ENCODE measurements around the gene CDC16. TPM values are rescaled to one million over a fixed set of nuclear protein-coding genes. Genes with fewer than 3 reads are reported as not detected.

CDC16 gene
- total and polyA plus RNA-seq, 2 of the 4 experiments (the other 2 are of a cell fraction) = 41.6 to 66.6 TPM

DNA sequence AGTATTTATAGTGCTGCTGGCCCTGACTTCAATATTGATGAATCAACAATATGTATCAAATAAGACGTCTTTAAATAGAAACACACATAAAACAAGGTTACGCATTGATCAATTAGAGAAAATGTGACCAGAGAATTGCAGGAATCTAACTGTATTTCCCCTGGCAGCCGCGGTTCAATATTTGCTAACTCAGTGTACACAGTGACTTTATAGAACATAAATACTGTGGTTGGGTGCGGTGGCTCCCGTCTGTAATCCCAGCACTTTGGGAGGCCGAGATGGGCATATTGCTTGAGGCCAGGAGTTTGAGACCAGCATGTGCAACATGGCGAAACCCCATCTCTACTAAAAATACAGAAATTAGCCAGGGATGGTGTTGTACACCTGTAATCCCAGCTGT, 23.9 kb downstream of the CDC16 start:
- H4K20me1 ChIP-seq (ENCODE audit: insufficient read depth, low read length) = peaks cover 2% of the 10 kb centered on the region; the same call in 1 of the 2 replicates
- H3K36me3 ChIP-seq (ENCODE audit: control insufficient read depth, insufficient read depth, low read length) = peaks cover 42% of the 10 kb centered on the region
- H3K79me1 ChIP-seq (ENCODE audit: low read depth in 1 of 2, low read length in 2 of 2) = peaks cover 37 to 46% of the 10 kb centered on the region in 2 experiments
- no peak overlapping the region for H4K8ac ChIP-seq (ENCODE audit: low read depth in 2 of 2, low read length in 2 of 2)
- H3K18ac ChIP-seq (ENCODE audit: low read depth, low read length) = no peak overlapping the region
- TF ChIP-seq, protein P1, sequence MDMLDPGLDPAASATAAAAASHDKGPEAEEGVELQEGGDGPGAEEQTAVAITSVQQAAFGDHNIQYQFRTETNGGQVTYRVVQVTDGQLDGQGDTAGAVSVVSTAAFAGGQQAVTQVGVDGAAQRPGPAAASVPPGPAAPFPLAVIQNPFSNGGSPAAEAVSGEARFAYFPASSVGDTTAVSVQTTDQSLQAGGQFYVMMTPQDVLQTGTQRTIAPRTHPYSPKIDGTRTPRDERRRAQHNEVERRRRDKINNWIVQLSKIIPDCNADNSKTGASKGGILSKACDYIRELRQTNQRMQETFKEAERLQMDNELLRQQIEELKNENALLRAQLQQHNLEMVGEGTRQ (IDR thresholded peaks at IDR 0.05; ENCODE audit: low read depth, low read length) = no peak
- TF ChIP-seq RCOR1 (IDR thresholded peaks at IDR 0.05; ENCODE audit: insufficient replicate concordance, low read length) (no peak), RFX5 (IDR thresholded peaks at IDR 0.05; ENCODE audit: low read depth, low read length) (no peak), MXI1 (IDR thresholded peaks at IDR 0.05; ENCODE audit: borderline replicate concordance, low read depth, low read length) (no peak)
- intact Hi-C loops (cut with micrococcal nuclease) = no loop called here
- H3K27me3 ChIP-seq (ENCODE audit: control insufficient read depth, insufficient read depth, low read length) = no peaks in the 10 kb centered on the region
- no peak overlapping the region for H2BK120ac ChIP-seq (ENCODE audit: low read depth, low read length)
- no peak overlapping the region for H3K56ac ChIP-seq (ENCODE audit: extremely low read depth, insufficient read depth, low read length)
- no peak overlapping the region for H3K23ac ChIP-seq (ENCODE audit: low read depth, low read length)
- no peak overlapping the region for H2AFZ ChIP-seq (replicated peaks; ENCODE audit: low read length, poor library complexity)
- CTCF ChIA-PET = no interaction called here
- POLR2A ChIA-PET (ENCODE audit: unreplicated experiment) = no interaction called here
- no peak overlapping the region for H3K27ac ChIP-seq (ENCODE audit: insufficient read depth, low read length)
- H3K4me1 ChIP-seq (ENCODE audit: control insufficient read depth, insufficient read depth, low read length) = peaks cover 2% of the 10 kb centered on the region
- no peak overlapping the region for H2AK5ac ChIP-seq (ENCODE audit: low read depth, low read length)
- in situ Hi-C loops (cut with MboI; ENCODE audit: low sequenced_read_pairs) = no loop called here
- ATAC-seq (ENCODE audit: low read depth) = no peak
- H3K4ac ChIP-seq (ENCODE audit: low read depth, low read length) = no peak overlapping the region
- BruUV-seq (replicated peaks) = no TSS peak
- H3K9me1 ChIP-seq (ENCODE audit: insufficient read depth, low read length) = peaks cover 6% of the 10 kb centered on the region; the same call in 1 of the 2 replicates
- no peak overlapping the region for H3K14ac ChIP-seq (replicated peaks; ENCODE audit: low read depth, low read length)
- no peak overlapping the region for H4K5ac ChIP-seq (ENCODE audit: low read depth, low read length)
- WGBS, 2 experiments (ENCODE audit: extremely low coverage in 2 of 2, insufficient read length in 1 of 2) = 94% methylated on average over 3 of the region's 8 CpGs; no CpG with 5 or more reads in 1 of the 2 experiments
- H3K4me2 ChIP-seq (ENCODE audit: low read depth, low read length) = no peak overlapping the region
- no peak overlapping the region for H3K4me3 ChIP-seq (ENCODE audit: insufficient read depth, low read depth, low read length)
- H2BK15ac ChIP-seq (ENCODE audit: low read depth, low read length) = no peak overlapping the region
- H3K9me3 ChIP-seq (ENCODE audit: control insufficient read depth, insufficient read depth, low read length) = no peaks in the 10 kb centered on the region
- no peak overlapping the region for H3K9ac ChIP-seq (ENCODE audit: low read depth, low read length)
- H2BK5ac ChIP-seq (ENCODE audit: low read depth, low read length, poor library complexity, severe bottlenecking) = no peak overlapping the region
- no peak overlapping the region for H2AK9ac ChIP-seq (replicated peaks; ENCODE audit: low read depth, low read length, poor library complexity)
- dilution Hi-C loops (cut with HindIII; ENCODE audit: low sequenced_read_pairs, unreplicated experiment) = no loop called here
- no peak overlapping the region for H2BK20ac ChIP-seq (ENCODE audit: low read depth, low read length)
- no peak for DNase-seq
- no peak overlapping the region for H4K91ac ChIP-seq (ENCODE audit: insufficient read depth, low read depth, low read length)

All from IMR-90 (cell line).